Activated T-helper 17 cell treated with anti-CD3 and anti-CD28 coated beads, Interleukin-2, amount 50 U/mL, for 72 hours (primary cell): ENCODE results near the gene SYCE1. TPM values are rescaled to one million over a fixed set of nuclear protein-coding genes. Genes with fewer than 3 reads are reported as not detected.
A peak's percentile ranks its signal among the peaks of the same experiment; 100 is the strongest.
"Not testable (repeated sequence)": the region's sequence is repeated elsewhere in the genome, so short reads cannot be mapped to it uniquely, and the experiment has no call there.

Source experiments
- ATAC-seq: fragments of 150-1000 bp; cut with Tn5 transposase; replicated peaks from 2 replicates; pipeline ENCODE4 v1.10.0; 2021; ENCODE audit warnings: mild to moderate bottlenecking, moderate library complexity
- H3K27ac Mint-ChIP-seq: one replicate; pipeline ENCODE4 v1.8.0; 2022; ENCODE audit warnings: mixed read lengths
- H3K27me3 Mint-ChIP-seq: one replicate; pipeline ENCODE4 v1.8.0; 2022; ENCODE audit warnings: mixed read lengths
- H3K36me3 Mint-ChIP-seq: one replicate; pipeline ENCODE4 v1.8.0; 2022; ENCODE audit warnings: low read depth, mild to moderate bottlenecking, mixed read lengths
- H3K4me1 Mint-ChIP-seq: one replicate; pipeline ENCODE4 v1.8.0; 2022; ENCODE audit warnings: mixed read lengths
- H3K4me3 Mint-ChIP-seq: one replicate; pipeline ENCODE4 v1.8.0; 2022; ENCODE audit warnings: mild to moderate bottlenecking, mixed read lengths
- H3K9me3 Mint-ChIP-seq: one replicate; pipeline ENCODE4 v1.8.0; 2022; ENCODE audit warnings: mixed read lengths
- total RNA-seq, 2 donors: library from RNA; stranded (reverse); gene quantifications; one replicate each; pipeline ENCODE4 v1.2.3, GENCODE V29; 2022

SYCE1 gene
- total RNA-seq, 2 donors from 2014 or later = 0.29 to 0.69 TPM

DNA sequence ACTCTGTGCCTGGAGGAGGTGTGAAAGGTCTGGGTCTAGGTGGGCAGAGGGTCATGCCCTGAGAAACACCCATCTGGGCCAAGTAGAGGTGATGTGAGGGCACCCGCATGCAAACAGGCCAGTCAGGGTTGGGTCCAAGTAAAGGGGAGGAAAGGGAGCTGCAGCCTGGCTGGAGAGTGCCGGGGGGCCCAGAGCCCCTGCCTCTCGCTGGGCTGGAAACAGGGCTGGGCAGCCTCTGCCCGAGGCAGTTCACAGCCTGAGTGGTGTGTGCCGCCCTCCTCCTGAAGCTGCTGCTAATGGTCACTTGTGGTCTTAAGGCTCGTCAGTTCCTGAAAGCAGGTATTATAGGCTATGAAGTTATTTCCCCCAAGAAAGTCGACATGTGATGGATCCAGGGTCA is 31.0 kb downstream of the SYCE1 start:
- no peak overlapping the region for H3K4me3 Mint-ChIP-seq
- peaks cover 15% of the 10 kb centered on the region for H3K27me3 Mint-ChIP-seq
- ATAC-seq = no peak
- H3K9me3 Mint-ChIP-seq = no peaks in the 10 kb centered on the region
- peaks cover 8% of the 10 kb centered on the region for H3K36me3 Mint-ChIP-seq
- H3K27ac Mint-ChIP-seq = no peak overlapping the region
- peaks cover 9% of the 10 kb centered on the region for H3K4me1 Mint-ChIP-seq

GRCh38 chr10:133532871-133533270 is 32.5 kb downstream of the SYCE1 start:
- peaks cover 5% of the 10 kb centered on the region for H3K36me3 Mint-ChIP-seq

DNA sequence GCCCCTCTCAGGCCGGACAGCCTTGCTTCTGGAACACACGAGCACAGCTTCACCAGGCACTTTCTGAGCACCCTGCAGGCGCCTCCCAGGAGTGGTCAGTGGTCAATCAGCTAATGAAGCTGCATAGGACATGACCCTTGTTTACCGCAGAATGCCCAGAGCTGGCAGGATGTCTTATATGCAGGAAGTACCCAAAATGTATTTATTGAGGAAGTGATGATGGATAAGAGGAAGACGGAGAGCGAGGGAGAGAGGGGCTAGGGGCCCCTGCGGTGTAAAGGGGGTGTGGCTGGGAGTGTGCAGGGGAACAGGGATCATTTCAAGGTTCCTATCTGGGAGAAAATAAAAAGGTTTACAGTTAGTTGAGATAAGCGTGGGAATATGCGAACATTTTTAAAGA is 34.9 kb downstream of the SYCE1 start:
- Mint-ChIP-seq H3K9me3 (no peaks in the 10 kb centered on the region), H3K36me3 (no peaks in the 10 kb centered on the region), H3K27ac (no peak overlapping the region), H3K4me3 (peak overlapping the region; percentile 75), H3K27me3 (peaks cover 16% of the 10 kb centered on the region), H3K4me1 (peaks cover 9% of the 10 kb centered on the region)
- ATAC-seq = no peak

More at GRCh38 chr10:133532871-133533270, 32.5 kb downstream of the SYCE1 start:
- no peak overlapping the region for H3K4me3 Mint-ChIP-seq
- no peak for ATAC-seq
- peaks cover 9% of the 10 kb centered on the region for H3K4me1 Mint-ChIP-seq
- no peaks in the 10 kb centered on the region for H3K9me3 Mint-ChIP-seq
- H3K27me3 Mint-ChIP-seq = peaks cover 16% of the 10 kb centered on the region
- H3K27ac Mint-ChIP-seq = no peak overlapping the region

- Mint-ChIP-seq H3K27me3 (peaks cover 16% of the 10 kb centered on the region), H3K27ac (no peak overlapping the region), H3K4me3 (peak overlapping the region; percentile 75), H3K4me1 (peaks cover 9% of the 10 kb centered on the region), H3K36me3 (no peaks in the 10 kb centered on the region), H3K9me3 (no peaks in the 10 kb centered on the region)
- peak; percentile 8 for ATAC-seq
These were observed 35.8 kb downstream of the SYCE1 start for GRCh38 chr10:133529576-133529946.

DNA sequence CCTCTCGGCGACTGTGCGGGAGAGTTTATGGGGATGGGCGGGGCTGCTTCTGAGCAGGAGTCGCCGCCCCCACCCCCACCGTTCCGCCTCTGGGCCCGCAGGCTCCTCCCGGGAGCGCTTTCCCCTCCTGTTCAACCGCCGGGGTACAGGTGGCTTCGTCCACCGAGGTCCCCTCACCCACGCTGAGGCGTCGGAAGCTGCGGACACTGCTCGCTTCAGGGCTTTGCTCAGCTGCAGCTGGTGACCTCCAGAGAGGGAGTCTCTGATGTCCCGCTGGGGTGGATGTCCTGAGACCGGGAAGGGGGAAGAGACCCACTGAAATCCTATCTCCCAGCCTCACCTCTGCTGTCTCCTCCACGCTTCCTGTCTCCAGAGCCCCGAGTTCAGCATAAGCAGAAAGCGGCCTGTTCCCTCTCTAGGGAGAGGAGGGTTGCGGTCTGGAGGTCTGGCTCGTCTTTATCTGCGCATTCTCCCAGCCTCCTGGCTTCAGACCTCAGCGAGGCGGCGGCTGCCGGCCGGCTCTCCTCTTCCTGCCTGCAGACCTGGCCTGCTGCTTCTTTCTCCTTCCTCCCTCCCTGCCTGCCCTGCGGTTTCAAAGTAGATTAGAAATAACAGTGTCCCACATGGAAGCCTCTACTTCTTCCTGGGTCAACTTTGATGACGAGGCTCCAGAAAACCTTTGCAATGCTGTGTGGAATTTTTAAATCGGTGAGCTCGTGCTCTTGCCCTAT is 36.4 kb downstream of the SYCE1 start:
- Mint-ChIP-seq H3K4me3 (peak overlapping the region; percentile 75), H3K27me3 (peaks cover 16% of the 10 kb centered on the region), H3K36me3 (no peaks in the 10 kb centered on the region), H3K27ac (no peak overlapping the region), H3K4me1 (peaks cover 9% of the 10 kb centered on the region), H3K9me3 (no peaks in the 10 kb centered on the region)
- peak; percentile 60 for ATAC-seq

GRCh38 chr10:133528296-133528844 is 37.0 kb downstream of the SYCE1 start:
- ATAC-seq = peak; percentile 40
- Mint-ChIP-seq H3K4me1 (peaks cover 9% of the 10 kb centered on the region), H3K27me3 (peaks cover 16% of the 10 kb centered on the region), H3K4me3 (peak overlapping the region; percentile 75), H3K36me3 (no peaks in the 10 kb centered on the region), H3K9me3 (peaks cover 3% of the 10 kb centered on the region), H3K27ac (no peak overlapping the region)

- H3K9me3 Mint-ChIP-seq = peaks cover 7% of the 10 kb centered on the region
- H3K4me3 Mint-ChIP-seq = peak overlapping the region; percentile 75
- H3K4me1 Mint-ChIP-seq = peaks cover 9% of the 10 kb centered on the region
- H3K27ac Mint-ChIP-seq = no peak overlapping the region
- peaks cover 16% of the 10 kb centered on the region for H3K27me3 Mint-ChIP-seq
- no peaks in the 10 kb centered on the region for H3K36me3 Mint-ChIP-seq
- ATAC-seq = no peak
These were observed 37.6 kb downstream of the SYCE1 start for GRCh38 chr10:133527771-133528271.

DNA sequence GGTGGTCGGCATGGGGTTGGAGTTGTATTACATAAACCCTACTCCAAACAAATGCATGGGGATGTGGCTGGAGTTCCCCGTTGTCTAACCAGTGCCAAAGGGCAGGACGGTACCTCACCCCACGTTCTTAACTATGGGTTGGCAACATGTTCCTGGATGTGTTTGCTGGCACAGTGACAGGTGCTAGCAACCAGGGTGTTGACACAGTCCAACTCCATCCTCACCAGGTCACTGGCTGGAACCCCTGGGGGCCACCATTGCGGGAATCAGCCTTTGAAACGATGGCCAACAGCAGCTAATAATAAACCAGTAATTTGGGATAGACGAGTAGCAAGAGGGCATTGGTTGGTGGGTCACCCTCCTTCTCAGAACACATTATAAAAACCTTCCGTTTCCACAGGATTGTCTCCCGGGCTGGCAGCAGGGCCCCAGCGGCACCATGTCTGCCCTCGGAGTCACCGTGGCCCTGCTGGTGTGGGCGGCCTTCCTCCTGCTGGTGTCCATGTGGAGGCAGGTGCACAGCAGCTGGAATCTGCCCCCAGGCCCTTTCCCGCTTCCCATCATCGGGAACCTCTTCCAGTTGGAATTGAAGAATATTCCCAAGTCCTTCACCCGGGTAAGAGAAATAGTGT is 38.3 kb downstream of the SYCE1 start, which contains the start of gene CYP2E1:
TSS of gene CYP2E1 (plus strand) at position 407 of the 632 bp plus-strand sequence. CDS start at position 440, 33 bp downstream.
- Mint-ChIP-seq H3K36me3 (no peaks in the 10 kb centered on the region), H3K4me3 (peak within 1 kb of the TSS; percentile 75), H3K27ac (no peak within 1 kb of the TSS), H3K27me3 (peaks cover 16% of the 10 kb centered on the region), H3K9me3 (peaks cover 7% of the 10 kb centered on the region), H3K4me1 (peaks cover 9% of the 10 kb centered on the region)
- no peak for ATAC-seq

DNA sequence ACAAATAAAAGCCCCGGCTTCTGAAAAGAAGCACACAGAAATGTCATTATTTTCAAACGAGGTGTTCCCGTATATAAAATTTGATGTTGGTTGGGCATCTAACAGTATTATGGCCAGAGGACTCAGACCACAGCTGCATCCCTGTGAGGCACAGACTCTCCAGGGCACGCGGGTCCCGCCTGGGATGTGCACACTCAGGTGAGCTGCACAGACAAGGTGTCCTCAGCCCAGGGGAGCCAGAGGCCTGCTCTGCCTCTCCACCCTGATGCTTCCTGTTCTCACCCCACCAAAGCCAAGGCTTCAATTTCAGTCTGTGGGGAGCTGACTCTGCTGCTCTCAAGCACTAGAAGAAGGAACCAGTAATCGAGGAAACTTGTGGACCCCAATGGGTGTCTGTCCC is 39.9 kb downstream of the SYCE1 start:
- Mint-ChIP-seq H3K4me3 (no peak overlapping the region), H3K9me3 (peaks cover 7% of the 10 kb centered on the region), H3K4me1 (peaks cover 7% of the 10 kb centered on the region), H3K27me3 (peaks cover 9% of the 10 kb centered on the region), H3K27ac (no peak overlapping the region), H3K36me3 (no peaks in the 10 kb centered on the region)
- no peak for ATAC-seq

DNA sequence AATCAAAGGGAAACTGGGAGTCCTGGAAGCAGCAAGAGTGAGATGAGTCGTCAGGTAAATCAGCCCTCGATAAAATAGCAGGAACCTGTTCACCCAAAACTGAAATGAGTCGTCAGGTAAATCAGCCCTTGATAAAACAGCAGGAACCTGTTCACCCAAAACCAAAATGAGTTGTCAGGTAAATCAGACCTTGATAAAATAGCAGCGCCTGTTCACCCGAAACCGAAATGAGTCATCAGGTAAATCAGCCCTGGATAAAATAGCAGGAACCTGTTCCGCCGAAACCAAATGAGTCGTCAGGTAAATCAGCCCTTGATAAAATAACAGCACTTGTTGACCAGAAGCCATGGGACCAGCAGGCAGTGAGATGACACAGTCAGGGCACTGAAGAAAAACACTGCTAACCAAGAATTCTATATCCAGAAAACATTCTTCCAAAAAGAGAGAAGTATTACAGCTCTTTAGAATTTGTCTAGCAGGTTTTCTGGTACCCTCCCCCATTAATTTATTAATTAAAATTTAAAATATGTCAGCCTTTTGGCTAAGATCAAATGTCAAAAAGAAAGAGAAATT is 41.7 kb downstream of the SYCE1 start:
- Mint-ChIP-seq H3K4me1 (no peaks in the 10 kb centered on the region), H3K27me3 (no peaks in the 10 kb centered on the region), H3K36me3 (no peaks in the 10 kb centered on the region), H3K9me3 (peaks cover 7% of the 10 kb centered on the region), H3K4me3 (no peak overlapping the region), H3K27ac (no peak overlapping the region)
- ATAC-seq = no peak

- Mint-ChIP-seq H3K27ac (peak overlapping the region; percentile 0), H3K4me3 (peak overlapping the region; percentile 65), H3K4me1 (no peaks in the 10 kb centered on the region), H3K36me3 (peaks cover 6% of the 10 kb centered on the region), H3K9me3 (peaks cover 7% of the 10 kb centered on the region), H3K27me3 (no peaks in the 10 kb centered on the region)
- peak; percentile 100 for ATAC-seq
These were observed 45.1 kb downstream of the SYCE1 start for GRCh38 chr10:133520193-133520738.

GRCh38 chr10:133518517-133518916 is 46.9 kb downstream of the SYCE1 start:
- not testable (repeated sequence) for H3K27ac Mint-ChIP-seq, H3K27me3 Mint-ChIP-seq, H3K36me3 Mint-ChIP-seq, H3K9me3 Mint-ChIP-seq, H3K4me1 Mint-ChIP-seq, H3K4me3 Mint-ChIP-seq, ATAC-seq

- no peak overlapping the region for H3K4me3 Mint-ChIP-seq
- no peaks in the 10 kb centered on the region for H3K9me3 Mint-ChIP-seq
- no peak for ATAC-seq
- H3K27ac Mint-ChIP-seq = no peak overlapping the region
- no peaks in the 10 kb centered on the region for H3K4me1 Mint-ChIP-seq
- H3K36me3 Mint-ChIP-seq = peaks cover 6% of the 10 kb centered on the region
- no peaks in the 10 kb centered on the region for H3K27me3 Mint-ChIP-seq
These were observed 49.3 kb downstream of the SYCE1 start for GRCh38 chr10:133516057-133516456.

GRCh38 chr10:133515471-133515870 is 49.9 kb downstream of the SYCE1 start:
- no peaks in the 10 kb centered on the region for H3K27me3 Mint-ChIP-seq
- peaks cover 6% of the 10 kb centered on the region for H3K36me3 Mint-ChIP-seq
- H3K9me3 Mint-ChIP-seq = no peaks in the 10 kb centered on the region
- H3K4me1 Mint-ChIP-seq = no peaks in the 10 kb centered on the region
- no peak overlapping the region for H3K4me3 Mint-ChIP-seq
- no peak overlapping the region for H3K27ac Mint-ChIP-seq
- no peak for ATAC-seq
